ENCODE data around the gene PCDHA12. TPM values are rescaled to one million over a fixed set of nuclear protein-coding genes. Genes with fewer than 3 reads are reported as not detected.

Gene PCDHA12
- total RNA-seq, 1 donor from 2014 or later = 8.8 TPM

- TF ChIP-seq, protein P1, sequence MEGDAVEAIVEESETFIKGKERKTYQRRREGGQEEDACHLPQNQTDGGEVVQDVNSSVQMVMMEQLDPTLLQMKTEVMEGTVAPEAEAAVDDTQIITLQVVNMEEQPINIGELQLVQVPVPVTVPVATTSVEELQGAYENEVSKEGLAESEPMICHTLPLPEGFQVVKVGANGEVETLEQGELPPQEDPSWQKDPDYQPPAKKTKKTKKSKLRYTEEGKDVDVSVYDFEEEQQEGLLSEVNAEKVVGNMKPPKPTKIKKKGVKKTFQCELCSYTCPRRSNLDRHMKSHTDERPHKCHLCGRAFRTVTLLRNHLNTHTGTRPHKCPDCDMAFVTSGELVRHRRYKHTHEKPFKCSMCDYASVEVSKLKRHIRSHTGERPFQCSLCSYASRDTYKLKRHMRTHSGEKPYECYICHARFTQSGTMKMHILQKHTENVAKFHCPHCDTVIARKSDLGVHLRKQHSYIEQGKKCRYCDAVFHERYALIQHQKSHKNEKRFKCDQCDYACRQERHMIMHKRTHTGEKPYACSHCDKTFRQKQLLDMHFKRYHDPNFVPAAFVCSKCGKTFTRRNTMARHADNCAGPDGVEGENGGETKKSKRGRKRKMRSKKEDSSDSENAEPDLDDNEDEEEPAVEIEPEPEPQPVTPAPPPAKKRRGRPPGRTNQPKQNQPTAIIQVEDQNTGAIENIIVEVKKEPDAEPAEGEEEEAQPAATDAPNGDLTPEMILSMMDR (IDR thresholded peaks at IDR 0.05) = peak; percentile 51
- DNase-seq (peak; percentile 59), ATAC-seq (peak; percentile 76)
- no peaks in the 10 kb centered on the region for H3K4me1 ChIP-seq
- no peaks in the 10 kb centered on the region for H3K27me3 ChIP-seq
- intact Hi-C loops (cut with DNase I) = no loop called here
- no peaks in the 10 kb centered on the region for H3K36me3 ChIP-seq
- peak within 1 kb of the TSS; percentile 37 for H3K4me3 ChIP-seq
- H3K27ac ChIP-seq = no peak within 1 kb of the TSS
- no peaks in the 10 kb centered on the region for H3K9me3 ChIP-seq
Measured at GRCh38 chr5:140881889-140882590, 6.9 kb downstream of the PCDHA12 start, which contains the start of gene PCDHA13. Gene PCDHA13 (plus strand): TSS chr5:140882124. CDS start chr5:140882269, 145 bp downstream.

DNA sequence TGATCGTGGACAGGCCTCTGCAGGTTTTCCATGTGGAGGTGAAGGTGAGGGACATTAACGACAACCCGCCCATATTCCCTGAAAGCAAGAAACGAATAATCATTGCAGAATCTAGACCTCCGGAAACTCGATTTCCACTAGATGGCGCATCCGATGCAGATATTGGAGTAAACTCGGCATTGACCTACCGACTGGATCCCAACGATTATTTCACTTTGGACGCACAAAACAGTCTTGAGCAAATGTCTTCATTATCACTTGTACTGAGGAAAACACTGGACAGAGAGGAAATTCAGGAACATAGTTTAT is 7.4 kb downstream of the PCDHA12 start:
- no peaks in the 10 kb centered on the region for H3K36me3 ChIP-seq
- no peaks in the 10 kb centered on the region for H3K27me3 ChIP-seq
- H3K4me3 ChIP-seq = peak overlapping the region; percentile 37
- H3K9me3 ChIP-seq = no peaks in the 10 kb centered on the region
- H3K27ac ChIP-seq = no peak overlapping the region
- intact Hi-C loops (cut with DNase I) = no loop called here
- DNase-seq = no peak
- H3K4me1 ChIP-seq = no peaks in the 10 kb centered on the region
- peak; percentile 62 for ATAC-seq
- TF ChIP-seq, protein P1 (IDR thresholded peaks at IDR 0.05) = no peak

DNA sequence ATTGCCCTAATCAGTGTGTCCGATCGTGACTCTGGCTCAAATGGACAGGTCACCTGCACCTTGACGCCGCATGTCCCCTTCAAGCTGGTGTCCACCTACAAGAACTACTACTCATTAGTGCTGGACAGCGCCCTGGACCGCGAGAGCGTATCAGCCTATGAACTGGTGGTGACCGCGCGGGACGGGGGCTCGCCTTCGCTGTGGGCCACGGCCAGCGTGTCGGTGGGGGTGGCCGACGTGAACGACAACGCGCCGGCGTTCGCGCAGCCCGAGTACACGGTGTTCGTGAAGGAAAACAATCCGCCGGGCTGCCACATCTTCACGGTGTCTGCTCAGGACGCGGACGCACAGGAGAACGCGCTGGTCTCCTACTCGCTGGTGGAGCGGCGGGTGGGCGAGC is 8.3 kb downstream of the PCDHA12 start:
- TF ChIP-seq, protein P1 (IDR thresholded peaks at IDR 0.05) = no peak
- Histone ChIP-seq H3K27me3 (no peaks in the 10 kb centered on the region), H3K9me3 (no peaks in the 10 kb centered on the region), H3K4me1 (no peaks in the 10 kb centered on the region), H3K36me3 (no peaks in the 10 kb centered on the region), H3K27ac (no peak overlapping the region), H3K4me3 (no peak overlapping the region)
- DNase-seq (peak; percentile 58), ATAC-seq (no peak)
- intact Hi-C loops (cut with DNase I) = no loop called here

DNA sequence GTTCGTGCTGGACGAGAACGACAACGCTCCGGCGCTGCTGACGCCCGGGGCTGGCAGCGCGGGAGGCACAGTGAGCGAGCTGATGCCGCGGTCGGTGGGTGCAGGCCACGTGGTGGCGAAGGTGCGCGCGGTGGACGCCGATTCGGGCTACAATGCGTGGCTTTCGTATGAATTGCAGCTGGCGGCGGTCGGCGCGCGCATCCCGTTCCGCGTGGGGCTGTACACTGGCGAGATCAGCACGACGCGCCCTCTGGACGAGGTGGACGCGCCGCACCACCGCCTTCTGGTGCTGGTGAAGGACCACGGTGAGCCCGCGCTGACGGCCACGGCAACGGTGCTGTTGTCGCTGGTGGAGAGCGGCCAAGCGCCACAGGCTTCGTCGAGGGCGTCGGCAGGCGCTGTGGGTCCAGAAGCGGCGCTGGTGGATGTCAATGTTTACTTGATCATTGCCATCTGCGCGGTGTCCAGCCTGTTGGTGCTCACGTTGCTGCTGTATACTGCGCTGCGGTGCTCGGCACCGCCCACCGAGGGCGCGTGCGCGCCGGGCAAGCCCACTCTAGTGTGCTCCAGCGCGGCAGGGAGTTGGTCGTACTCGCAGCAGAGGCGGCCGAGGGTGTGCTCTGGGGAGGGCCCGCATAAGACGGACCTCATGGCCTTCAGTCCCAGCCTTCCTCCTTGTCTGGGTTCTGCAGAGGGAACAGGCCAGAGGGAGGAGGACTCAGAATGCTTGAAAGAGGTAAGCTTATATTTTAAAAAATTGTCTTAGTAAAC is 9.0 kb downstream of the PCDHA12 start:
- intact Hi-C loops (cut with DNase I) = no loop called here
- TF ChIP-seq, protein P1 (IDR thresholded peaks at IDR 0.05) = no peak
- peak; percentile 26 for ATAC-seq

GRCh38 chr5:140916325-140916724 is 41.2 kb downstream of the PCDHA12 start:
- TF ChIP-seq, protein P1 (IDR thresholded peaks at IDR 0.05) = no peak
- Histone ChIP-seq H3K4me1 (no peaks in the 10 kb centered on the region), H3K27me3 (no peaks in the 10 kb centered on the region), H3K4me3 (no peak overlapping the region), H3K36me3 (no peaks in the 10 kb centered on the region), H3K27ac (no peak overlapping the region), H3K9me3 (no peaks in the 10 kb centered on the region)
- DNase-seq = no peak
- intact Hi-C loops (cut with DNase I) = no loop called here
- no peak for ATAC-seq

More for the DNA sequence above, 9.0 kb downstream of the PCDHA12 start:
- Histone ChIP-seq H3K27ac (no peak overlapping the region), H3K4me3 (no peak overlapping the region), H3K4me1 (no peaks in the 10 kb centered on the region), H3K36me3 (no peaks in the 10 kb centered on the region), H3K27me3 (no peaks in the 10 kb centered on the region), H3K9me3 (no peaks in the 10 kb centered on the region)
- peak; percentile 58 for DNase-seq

All from upper lobe of right lung (tissue), 1 donor.